Mesenteric fat pad (tissue), 1 donor: ENCODE data around the gene TMTC1. TPM values are rescaled to one million over a fixed set of nuclear protein-coding genes. Genes with fewer than 3 reads are reported as not detected.

Experiments used
- DNase-seq: peaks from one replicate; pipeline ENCODE4 v3.0.0-alpha.2; 2020; ENCODE audit warnings: low spot score
- total RNA-seq: library from RNA; stranded (reverse); fragmentation: NEBNext Ultra II Directional; extraction: Animal tissue kit (Norgen Biotek cat#: 25700); gene quantifications from one replicate; pipeline ENCODE4 v1.2.1, GENCODE V29; 2021
- donor health status: DM: yes; HTN: yes; CAD: no.

TMTC1 gene
- total RNA-seq, 1 donor from 2014 or later = 107 TPM

GRCh38 chr12:29781188-29781587 lies 2.6 kb downstream of the TMTC1 start:
- no peak for DNase-seq

- no peak for DNase-seq
Observed at GRCh38 chr12:29780084-29780483, 3.7 kb downstream of the TMTC1 start.

GRCh38 chr12:29778531-29778930 lies 5.2 kb downstream of the TMTC1 start:
- DNase-seq = no peak

- DNase-seq = no peak
Observed at GRCh38 chr12:29773076-29773475, 10.7 kb downstream of the TMTC1 start.

GRCh38 chr12:29771786-29772185 lies 12.0 kb downstream of the TMTC1 start:
- DNase-seq = no peak

- no peak for DNase-seq
Observed at GRCh38 chr12:29771165-29771564, 12.6 kb downstream of the TMTC1 start.

- DNase-seq = no peak
Observed at GRCh38 chr12:29769162-29769858, 14.4 kb downstream of the TMTC1 start.

- no peak for DNase-seq
Observed at GRCh38 chr12:29768372-29768771, 15.4 kb downstream of the TMTC1 start.

- DNase-seq = no peak
Observed at GRCh38 chr12:29763301-29763683, 20.4 kb downstream of the TMTC1 start.

- DNase-seq = no peak
Observed at GRCh38 chr12:29762637-29763300, 21.0 kb downstream of the TMTC1 start.

GRCh38 chr12:29759950-29760349 lies 23.8 kb downstream of the TMTC1 start:
- DNase-seq = no peak

GRCh38 chr12:29756741-29757390 lies 26.9 kb downstream of the TMTC1 start:
- no peak for DNase-seq

GRCh38 chr12:29754235-29755189 lies 29.2 kb downstream of the TMTC1 start:
- DNase-seq = no peak

- no peak for DNase-seq
Observed at GRCh38 chr12:29752121-29752520, 31.6 kb downstream of the TMTC1 start.

GRCh38 chr12:29751676-29752075 lies 32.1 kb downstream of the TMTC1 start:
- no peak for DNase-seq

GRCh38 chr12:29750928-29751220 lies 32.9 kb downstream of the TMTC1 start:
- no peak for DNase-seq

GRCh38 chr12:29750131-29750927 lies 33.4 kb downstream of the TMTC1 start:
- no peak for DNase-seq

- DNase-seq = no peak
Observed at GRCh38 chr12:29744365-29744764, 39.4 kb downstream of the TMTC1 start.

GRCh38 chr12:29743801-29744200 lies 39.9 kb downstream of the TMTC1 start:
- no peak for DNase-seq

GRCh38 chr12:29743077-29743476 lies 40.7 kb downstream of the TMTC1 start:
- no peak for DNase-seq

- DNase-seq = no peak
Observed at GRCh38 chr12:29742646-29743045, 41.1 kb downstream of the TMTC1 start.
